ENCODE measurements around the gene IL1RN.

The IL1RN gene

DNA sequence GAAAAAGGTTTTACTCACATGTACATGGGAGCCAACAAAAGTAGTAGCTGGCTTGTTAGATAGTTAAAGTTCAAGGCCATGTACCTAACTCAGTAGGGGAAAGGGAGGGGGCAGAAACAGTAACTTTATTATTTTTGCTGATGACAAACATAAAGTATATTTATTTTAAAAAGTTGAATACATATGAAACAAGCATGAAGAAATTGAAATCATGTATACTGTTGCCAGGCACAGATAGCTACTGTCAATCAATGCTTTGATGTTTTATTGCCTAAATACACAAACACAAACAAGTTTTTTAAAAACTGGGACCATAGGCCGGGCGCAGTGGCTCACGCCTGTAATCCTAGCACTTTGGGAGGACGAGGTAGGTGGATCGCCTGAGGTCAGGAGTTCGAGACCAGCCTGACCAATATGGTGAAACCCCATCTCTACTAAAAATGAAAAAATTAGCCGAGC lies 38.8 kb downstream of the IL1RN start:
- H3K4me3 ChIP-seq (ENCODE audit: low read length) = no peak overlapping the region
- H3K4me1 ChIP-seq (ENCODE audit: control insufficient read depth, insufficient read depth, low read length) = no peaks in the 10 kb centered on the region; the same call in 1 of the 2 replicates
- WGBS (ENCODE audit: insufficient coverage, insufficient read length) = no CpG with 5 or more reads among the region's 7 CpGs
- H3K27me3 ChIP-seq (ENCODE audit: control insufficient read depth, insufficient read depth, low read length) = no peaks in the 10 kb centered on the region
- DNase-seq (ENCODE audit: low read depth, low spot score) = no peak
- no peaks in the 10 kb centered on the region for H3K36me3 ChIP-seq (ENCODE audit: control insufficient read depth, insufficient read depth, low read length)
- no peak overlapping the region for H3K27ac ChIP-seq (ENCODE audit: low read length)
- no peaks in the 10 kb centered on the region for H3K9me3 ChIP-seq (ENCODE audit: control insufficient read depth, insufficient read depth, low read length)

DNA sequence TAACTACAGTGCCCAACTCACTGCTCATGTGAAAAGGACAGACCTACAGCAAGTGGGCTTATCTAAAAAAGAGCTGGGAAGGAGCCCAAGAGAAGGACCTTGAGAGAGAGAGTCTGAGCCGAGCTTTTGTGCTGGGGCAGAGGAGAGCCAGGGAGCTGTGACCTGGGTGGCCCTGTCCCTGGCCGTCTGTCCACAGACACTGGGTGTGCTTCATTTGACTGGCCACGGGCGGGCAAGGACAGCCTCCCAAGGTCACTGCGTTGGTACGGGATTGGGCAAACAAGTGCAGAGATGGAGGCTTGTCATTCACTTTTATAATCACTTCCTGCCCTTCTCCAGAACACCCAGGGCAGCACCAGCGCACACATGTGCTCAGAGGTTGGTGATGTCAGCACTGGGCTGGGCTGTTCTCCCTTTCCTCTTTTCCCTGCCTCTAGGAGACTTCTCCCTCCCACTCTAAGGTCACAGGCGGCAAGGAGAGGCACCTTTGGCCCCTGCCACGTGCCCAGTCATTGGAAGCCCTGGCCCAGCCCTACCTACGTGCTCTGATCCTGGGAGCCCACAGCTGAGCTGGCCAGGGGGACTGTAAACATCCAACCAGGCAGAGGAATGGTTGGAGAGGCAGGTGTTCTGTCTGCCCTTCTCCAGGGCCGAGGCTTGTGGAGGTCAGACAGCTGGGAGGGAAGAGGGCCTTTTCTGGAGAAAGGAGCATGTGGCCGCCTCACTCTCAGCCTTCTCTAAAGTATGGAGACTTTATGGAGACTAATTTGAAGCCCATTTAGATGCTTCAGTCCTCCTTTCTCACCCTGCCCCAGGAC lies 39.9 kb downstream of the IL1RN start:
- no peaks in the 10 kb centered on the region for H3K9me3 ChIP-seq (ENCODE audit: control insufficient read depth, insufficient read depth, low read length)
- H3K4me1 ChIP-seq (ENCODE audit: control insufficient read depth, insufficient read depth, low read length) = no peaks in the 10 kb centered on the region; the same call in 1 of the 2 replicates
- no peaks in the 10 kb centered on the region for H3K27me3 ChIP-seq (ENCODE audit: control insufficient read depth, insufficient read depth, low read length)
- no peak overlapping the region for H3K4me3 ChIP-seq (ENCODE audit: low read length)
- no peak overlapping the region for H3K27ac ChIP-seq (ENCODE audit: low read length)
- DNase-seq (ENCODE audit: low read depth, low spot score) = no peak
- no CpG with 5 or more reads among the region's 12 CpGs for WGBS (ENCODE audit: insufficient coverage, insufficient read length)
- no peaks in the 10 kb centered on the region for H3K36me3 ChIP-seq (ENCODE audit: control insufficient read depth, insufficient read depth, low read length)

DNA sequence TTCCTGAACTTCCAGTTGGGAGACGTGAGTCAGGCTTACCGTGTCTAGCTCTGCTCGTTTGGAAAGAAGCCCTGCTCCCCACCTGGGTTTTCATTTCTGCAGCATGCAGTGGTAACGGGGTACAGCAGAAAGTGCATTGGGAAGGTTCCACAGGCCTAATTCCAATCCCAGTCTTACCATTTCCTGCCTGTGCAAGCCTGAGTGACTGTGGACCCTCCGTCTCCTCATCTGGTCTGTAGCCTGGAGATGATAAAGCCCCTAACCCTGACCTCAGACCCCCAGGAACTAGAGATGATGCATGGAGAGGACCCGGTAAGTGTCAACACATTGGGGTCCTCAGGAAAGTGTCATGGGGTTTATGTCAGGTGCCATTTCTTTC lies 40.6 kb downstream of the IL1RN start:
- H3K27ac ChIP-seq (ENCODE audit: low read length) = no peak overlapping the region
- no peak overlapping the region for H3K4me3 ChIP-seq (ENCODE audit: low read length)
- H3K27me3 ChIP-seq (ENCODE audit: control insufficient read depth, insufficient read depth, low read length) = no peaks in the 10 kb centered on the region
- H3K4me1 ChIP-seq (ENCODE audit: control insufficient read depth, insufficient read depth, low read length) = no peaks in the 10 kb centered on the region; the same call in 1 of the 2 replicates
- WGBS (ENCODE audit: insufficient coverage, insufficient read length) = no CpG with 5 or more reads among the region's 6 CpGs
- H3K9me3 ChIP-seq (ENCODE audit: control insufficient read depth, insufficient read depth, low read length) = no peaks in the 10 kb centered on the region
- H3K36me3 ChIP-seq (ENCODE audit: control insufficient read depth, insufficient read depth, low read length) = no peaks in the 10 kb centered on the region
- DNase-seq (ENCODE audit: low read depth, low spot score) = no peak

DNA sequence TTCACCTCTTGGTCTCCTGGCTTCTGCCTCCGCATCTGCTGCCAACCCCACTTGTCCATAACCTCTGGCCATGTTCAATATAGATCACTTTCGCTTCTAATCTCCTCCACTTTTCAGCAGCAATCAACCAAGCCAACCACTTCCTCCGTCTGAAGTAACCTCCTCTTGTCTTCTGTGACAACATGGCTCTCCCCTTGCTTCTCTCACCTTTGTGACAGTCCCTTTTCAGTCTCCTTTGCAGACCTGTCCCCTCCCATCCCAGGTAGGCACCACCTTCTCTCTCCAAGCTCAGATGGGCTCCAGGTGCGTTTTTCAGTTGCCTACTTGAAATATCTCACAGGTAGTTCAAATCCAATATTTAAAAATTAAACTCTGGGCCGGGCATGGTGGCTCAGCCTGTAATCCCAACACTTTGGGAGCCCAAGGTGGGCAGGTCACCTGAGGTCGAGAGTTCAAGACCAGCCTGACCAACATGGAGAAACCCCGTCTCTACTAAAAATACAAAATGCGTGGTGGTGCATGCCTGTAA lies 41.7 kb downstream of the IL1RN start:
- no CpG with 5 or more reads among the region's 8 CpGs for WGBS (ENCODE audit: insufficient coverage, insufficient read length)
- no peaks in the 10 kb centered on the region for H3K27me3 ChIP-seq (ENCODE audit: control insufficient read depth, insufficient read depth, low read length)
- H3K4me1 ChIP-seq (ENCODE audit: control insufficient read depth, insufficient read depth, low read length) = peaks cover 2% of the 10 kb centered on the region
- DNase-seq (ENCODE audit: low read depth, low spot score) = no peak
- H3K36me3 ChIP-seq (ENCODE audit: control insufficient read depth, insufficient read depth, low read length) = no peaks in the 10 kb centered on the region
- H3K27ac ChIP-seq (ENCODE audit: low read length) = no peak overlapping the region
- H3K4me3 ChIP-seq (ENCODE audit: low read length) = no peak overlapping the region
- no peaks in the 10 kb centered on the region for H3K9me3 ChIP-seq (ENCODE audit: control insufficient read depth, insufficient read depth, low read length)

DNA sequence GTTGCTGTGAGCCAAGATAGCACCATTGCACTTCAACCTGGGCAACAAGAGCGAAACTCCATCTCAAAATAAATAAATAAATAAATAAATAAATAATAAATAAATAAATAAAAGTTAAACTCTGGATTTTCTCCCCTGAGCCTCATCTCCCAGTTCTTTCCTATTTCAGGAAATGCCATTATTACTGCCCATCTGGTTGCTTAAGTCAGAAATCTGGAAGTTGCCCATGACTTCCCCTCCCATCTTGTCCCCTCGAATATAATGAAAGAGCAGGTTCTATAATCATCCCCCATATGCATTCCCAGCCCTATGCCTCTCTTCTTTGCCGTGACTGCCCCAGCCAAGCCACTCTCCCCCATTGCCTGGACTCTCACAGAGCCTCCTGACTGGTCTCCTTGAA lies 42.2 kb downstream of the IL1RN start:
- no peak for DNase-seq (ENCODE audit: low read depth, low spot score)
- Histone ChIP-seq H3K27me3 (ENCODE audit: control insufficient read depth, insufficient read depth, low read length) (no peaks in the 10 kb centered on the region), H3K4me1 (ENCODE audit: control insufficient read depth, insufficient read depth, low read length) (peaks cover 2% of the 10 kb centered on the region), H3K4me3 (ENCODE audit: low read length) (no peak overlapping the region), H3K9me3 (ENCODE audit: control insufficient read depth, insufficient read depth, low read length) (no peaks in the 10 kb centered on the region), H3K27ac (ENCODE audit: low read length) (no peak overlapping the region), H3K36me3 (ENCODE audit: control insufficient read depth, insufficient read depth, low read length) (no peaks in the 10 kb centered on the region)
- WGBS (ENCODE audit: insufficient coverage, insufficient read length) = no CpG with 5 or more reads among the region's 3 CpGs

DNA sequence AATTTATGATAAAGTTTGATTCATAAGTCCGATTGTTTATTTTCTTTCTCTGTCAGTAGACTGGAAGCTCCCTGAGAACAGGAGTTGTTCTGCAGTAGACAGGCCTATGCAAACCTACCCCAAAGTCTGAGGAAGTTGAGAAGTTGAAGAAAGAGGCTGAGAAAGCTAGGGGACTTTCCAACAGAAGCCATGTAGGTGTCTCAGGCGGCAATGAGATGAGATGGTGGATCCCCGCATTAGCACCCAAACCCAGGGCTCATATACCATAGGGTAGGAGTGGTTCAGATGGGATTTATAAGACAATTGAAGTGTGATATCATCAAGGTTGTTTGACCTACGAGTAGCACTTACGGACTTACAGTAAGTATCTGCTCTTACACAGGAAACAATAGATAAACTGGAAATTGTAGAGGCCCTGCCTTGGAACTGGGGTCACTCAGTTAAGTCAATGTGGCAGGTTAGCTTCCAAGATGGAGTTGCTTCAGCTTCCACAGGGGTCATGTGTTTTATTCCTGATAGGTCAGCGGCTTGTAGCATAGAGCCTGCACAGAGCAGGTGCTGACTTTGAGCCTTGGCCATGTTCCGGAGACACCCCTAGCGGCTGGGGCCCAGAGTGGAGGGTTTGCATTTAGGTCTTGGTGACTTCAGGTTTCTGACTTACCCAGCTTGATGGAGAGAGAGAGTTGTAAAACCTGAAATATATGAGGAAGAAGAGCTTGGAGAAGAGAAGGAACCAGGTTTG lies 44.1 kb downstream of the IL1RN start:
- no CpG with 5 or more reads among the region's 8 CpGs for WGBS (ENCODE audit: insufficient coverage, insufficient read length)

DNA sequence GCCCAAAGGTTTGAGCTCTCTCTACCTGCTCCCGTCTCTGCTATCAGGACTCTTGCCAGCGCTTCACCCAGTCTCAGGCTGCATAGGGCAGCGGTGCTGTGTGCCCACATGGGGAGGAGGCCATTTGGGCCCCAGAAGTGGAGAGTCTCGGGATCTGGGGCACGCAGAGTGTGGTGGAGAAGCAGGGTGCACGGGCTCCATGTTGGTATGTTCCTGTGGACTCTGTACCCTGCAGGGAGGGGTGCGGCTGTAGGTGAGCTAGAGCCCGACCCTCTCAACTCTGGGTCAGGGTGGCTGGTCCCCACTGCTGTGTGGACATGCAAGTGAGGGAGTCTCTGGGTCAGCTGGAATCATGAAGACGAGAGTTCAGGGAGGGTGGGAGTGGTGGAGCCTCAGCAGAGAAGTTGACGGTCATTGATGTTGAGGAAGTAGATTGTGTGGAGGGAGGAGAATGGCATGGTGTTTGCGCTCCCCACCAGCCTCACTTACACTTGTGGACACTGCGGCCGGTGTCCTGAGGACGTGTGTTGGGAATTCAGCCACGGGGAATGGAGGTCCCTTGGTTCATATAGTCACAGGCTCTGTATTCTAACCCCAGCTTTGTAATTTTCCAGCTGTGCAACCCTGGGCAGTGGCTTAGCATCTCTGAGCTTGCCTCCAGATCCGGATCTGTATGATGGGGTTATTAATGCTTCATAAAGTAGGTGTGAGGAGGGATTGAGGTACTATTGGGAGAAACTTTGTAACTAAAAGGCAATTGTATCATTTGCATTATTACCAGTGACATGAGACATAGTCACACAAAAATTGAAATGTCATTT lies 45.5 kb downstream of the IL1RN start:
- Histone ChIP-seq H3K4me3 (ENCODE audit: low read length) (no peak overlapping the region), H3K27ac (ENCODE audit: low read length) (no peak overlapping the region), H3K27me3 (ENCODE audit: control insufficient read depth, insufficient read depth, low read length) (no peaks in the 10 kb centered on the region), H3K9me3 (ENCODE audit: control insufficient read depth, insufficient read depth, low read length) (no peaks in the 10 kb centered on the region), H3K36me3 (ENCODE audit: control insufficient read depth, insufficient read depth, low read length) (no peaks in the 10 kb centered on the region), H3K4me1 (ENCODE audit: control insufficient read depth, insufficient read depth, low read length) (peaks cover 4% of the 10 kb centered on the region)
- WGBS (ENCODE audit: insufficient coverage, insufficient read length) = no CpG with 5 or more reads among the region's 16 CpGs
- no peak for DNase-seq (ENCODE audit: low read depth, low spot score)

More for the DNA sequence above, 44.1 kb downstream of the IL1RN start:
- no peak overlapping the region for H3K27ac ChIP-seq (ENCODE audit: low read length)
- DNase-seq (ENCODE audit: low read depth, low spot score) = no peak
- peaks cover 4% of the 10 kb centered on the region for H3K4me1 ChIP-seq (ENCODE audit: control insufficient read depth, insufficient read depth, low read length)
- no peaks in the 10 kb centered on the region for H3K36me3 ChIP-seq (ENCODE audit: control insufficient read depth, insufficient read depth, low read length)
- no peaks in the 10 kb centered on the region for H3K9me3 ChIP-seq (ENCODE audit: control insufficient read depth, insufficient read depth, low read length)
- no peak overlapping the region for H3K4me3 ChIP-seq (ENCODE audit: low read length)
- H3K27me3 ChIP-seq (ENCODE audit: control insufficient read depth, insufficient read depth, low read length) = no peaks in the 10 kb centered on the region

DNA sequence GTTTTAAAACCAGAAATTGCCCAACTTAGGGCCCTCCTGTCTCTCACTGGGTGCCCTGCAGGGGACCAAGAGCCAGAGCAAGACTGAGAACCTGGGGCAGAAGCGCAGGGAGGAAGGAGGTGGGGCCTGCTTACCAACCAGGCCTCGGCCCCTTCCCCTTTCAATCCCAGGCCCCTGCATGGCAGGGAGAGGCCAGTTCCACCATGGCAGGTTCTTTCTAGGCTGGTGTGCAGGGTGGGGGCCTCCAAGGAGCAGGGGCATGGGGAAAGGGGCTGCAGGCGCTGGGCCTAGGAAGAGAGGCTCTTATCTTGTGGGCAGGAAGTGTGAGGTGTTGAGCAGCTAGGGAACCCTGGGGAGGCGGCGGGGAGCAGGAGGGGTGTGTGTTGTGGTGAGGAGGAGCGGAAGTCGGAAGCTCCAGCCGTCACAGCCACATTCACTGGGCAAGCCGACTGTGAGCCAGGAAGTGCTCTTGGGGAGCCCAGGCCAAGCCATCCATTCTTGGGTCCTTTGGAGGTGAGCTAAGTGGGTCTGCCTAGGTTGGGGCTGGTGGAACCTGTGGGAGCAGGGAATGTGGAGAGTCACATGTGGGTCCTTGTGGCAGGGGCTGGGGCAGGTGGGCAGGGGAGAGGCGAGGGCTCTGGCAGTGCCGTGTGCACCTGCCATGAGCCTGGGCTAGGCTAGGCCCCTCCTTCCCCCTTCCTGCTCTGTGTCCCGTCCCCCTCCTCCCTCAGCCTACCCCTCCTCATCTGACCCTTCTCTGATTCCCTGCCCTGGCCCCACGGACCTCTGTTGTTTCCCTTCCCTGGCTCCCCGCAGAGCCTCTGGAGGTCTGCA lies 46.4 kb downstream of the IL1RN start, which contains the start of gene PSD4:
Gene PSD4 (plus strand): TSS at position 430 of the 834 bp plus-strand sequence. CDS start 8,486 bp downstream, outside the sequence.
- no peaks in the 10 kb centered on the region for H3K9me3 ChIP-seq (ENCODE audit: control insufficient read depth, insufficient read depth, low read length)
- no peak for DNase-seq (ENCODE audit: low read depth, low spot score)
- peaks cover 4% of the 10 kb centered on the region for H3K4me1 ChIP-seq (ENCODE audit: control insufficient read depth, insufficient read depth, low read length)
- no peaks in the 10 kb centered on the region for H3K27me3 ChIP-seq (ENCODE audit: control insufficient read depth, insufficient read depth, low read length)
- H3K36me3 ChIP-seq (ENCODE audit: control insufficient read depth, insufficient read depth, low read length) = no peaks in the 10 kb centered on the region
- H3K27ac ChIP-seq (ENCODE audit: low read length) = no peak within 1 kb of the TSS
- no peak within 1 kb of the TSS for H3K4me3 ChIP-seq (ENCODE audit: low read length)
- no CpG with 5 or more reads among the region's 14 CpGs for WGBS (ENCODE audit: insufficient coverage, insufficient read length)

DNA sequence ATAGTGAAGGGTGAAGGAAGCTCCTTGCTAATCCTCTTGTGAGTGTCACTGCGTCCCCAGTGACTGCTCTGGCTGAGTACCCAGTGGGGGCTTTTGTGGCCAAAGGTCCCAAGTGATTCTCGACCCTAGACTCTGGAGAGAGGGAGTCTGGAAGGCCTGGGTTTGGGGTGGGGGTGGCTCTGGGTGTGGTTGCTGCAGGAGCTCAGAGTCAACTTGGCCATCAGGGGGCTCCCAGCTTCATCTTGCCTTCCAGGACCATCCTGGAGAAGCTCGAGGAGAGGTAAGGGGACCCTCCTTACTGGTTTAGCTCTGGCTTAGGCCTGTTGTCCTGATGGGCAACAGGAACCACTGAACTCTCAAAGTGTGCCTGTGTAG lies 47.0 kb downstream of the IL1RN start:
- Histone ChIP-seq H3K36me3 (ENCODE audit: control insufficient read depth, insufficient read depth, low read length) (no peaks in the 10 kb centered on the region), H3K4me3 (ENCODE audit: low read length) (no peak overlapping the region), H3K9me3 (ENCODE audit: control insufficient read depth, insufficient read depth, low read length) (no peaks in the 10 kb centered on the region), H3K4me1 (ENCODE audit: control insufficient read depth, insufficient read depth, low read length) (peaks cover 4% of the 10 kb centered on the region), H3K27me3 (ENCODE audit: control insufficient read depth, insufficient read depth, low read length) (no peaks in the 10 kb centered on the region), H3K27ac (ENCODE audit: low read length) (no peak overlapping the region)
- DNase-seq (ENCODE audit: low read depth, low spot score) = no peak
- no CpG with 5 or more reads among the region's 3 CpGs for WGBS (ENCODE audit: insufficient coverage, insufficient read length)
